PFSK-1 (cell line): Measurements from ENCODE around the gene KRTAP21-2.
"Not testable (repeated sequence)": the region's sequence is repeated elsewhere in the genome, so short reads cannot be mapped to it uniquely, and the experiment has no call there.

Experiments used
- FOXP2 ChIP-seq: optimal IDR thresholded peaks from 2 replicates; pipeline ENCODE3; 2011; ENCODE audit warnings: borderline replicate concordance, control low read depth, inconsistent platforms; ENCODE audit not compliant: insufficient read depth; ENCODE audit errors: extremely low read length, extremely low read depth
- POLR2AphosphoS5 ChIP-seq: IDR thresholded peaks from 2 replicates; pipeline ENCODE4 v1.6.1; 2012; ENCODE audit warnings: low read depth, mild to moderate bottlenecking, control low read depth, low read length, moderate library complexity
- SIN3A ChIP-seq: IDR thresholded peaks from 2 replicates; pipeline ENCODE4 v1.6.1; 2012; ENCODE audit warnings: mild to moderate bottlenecking, low read length, moderate library complexity, borderline replicate concordance; ENCODE audit not compliant: insufficient read depth
- TAF1 ChIP-seq: IDR thresholded peaks from 2 replicates; pipeline ENCODE4 v1.6.1; 2012; ENCODE audit warnings: low read length, control low read depth, borderline replicate concordance; ENCODE audit not compliant: insufficient read depth
- TF ChIP-seq, protein P1 (sequence below), 2 experiments: IDR thresholded peaks; 2 replicates each; pipeline versions ENCODE4 v1.6.1 to v1.8.0; 2011 to 2012; ENCODE audit warnings: low read depth in 2 of 2, low read length in 2 of 2, control low read depth in 1 of 2, inconsistent platforms in 1 of 2, mild to moderate bottlenecking in 1 of 2, moderate library complexity in 1 of 2; ENCODE audit not compliant: insufficient read depth in 1 of 2

The KRTAP21-2 gene

DNA sequence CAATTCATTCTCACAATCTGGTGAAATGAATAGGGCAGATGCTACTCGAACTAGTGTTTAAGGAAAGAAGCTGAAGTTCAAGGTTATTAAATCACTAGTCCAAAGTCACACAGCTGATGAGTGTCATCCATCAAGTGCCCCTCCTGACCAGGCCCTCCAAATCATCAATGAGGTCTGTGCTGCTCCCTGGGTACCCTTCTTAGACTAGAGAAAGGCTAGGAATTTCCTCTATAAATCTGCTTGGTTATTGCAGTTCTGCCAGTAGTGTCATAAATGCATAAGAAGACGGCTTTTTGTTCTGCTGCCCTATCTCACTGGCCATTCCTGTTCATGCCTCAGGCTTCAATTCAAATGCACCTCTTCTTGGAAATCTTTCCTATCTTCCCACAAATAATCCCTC is 13.7 kb upstream of the KRTAP21-2 start:
- TF ChIP-seq, protein P1, sequence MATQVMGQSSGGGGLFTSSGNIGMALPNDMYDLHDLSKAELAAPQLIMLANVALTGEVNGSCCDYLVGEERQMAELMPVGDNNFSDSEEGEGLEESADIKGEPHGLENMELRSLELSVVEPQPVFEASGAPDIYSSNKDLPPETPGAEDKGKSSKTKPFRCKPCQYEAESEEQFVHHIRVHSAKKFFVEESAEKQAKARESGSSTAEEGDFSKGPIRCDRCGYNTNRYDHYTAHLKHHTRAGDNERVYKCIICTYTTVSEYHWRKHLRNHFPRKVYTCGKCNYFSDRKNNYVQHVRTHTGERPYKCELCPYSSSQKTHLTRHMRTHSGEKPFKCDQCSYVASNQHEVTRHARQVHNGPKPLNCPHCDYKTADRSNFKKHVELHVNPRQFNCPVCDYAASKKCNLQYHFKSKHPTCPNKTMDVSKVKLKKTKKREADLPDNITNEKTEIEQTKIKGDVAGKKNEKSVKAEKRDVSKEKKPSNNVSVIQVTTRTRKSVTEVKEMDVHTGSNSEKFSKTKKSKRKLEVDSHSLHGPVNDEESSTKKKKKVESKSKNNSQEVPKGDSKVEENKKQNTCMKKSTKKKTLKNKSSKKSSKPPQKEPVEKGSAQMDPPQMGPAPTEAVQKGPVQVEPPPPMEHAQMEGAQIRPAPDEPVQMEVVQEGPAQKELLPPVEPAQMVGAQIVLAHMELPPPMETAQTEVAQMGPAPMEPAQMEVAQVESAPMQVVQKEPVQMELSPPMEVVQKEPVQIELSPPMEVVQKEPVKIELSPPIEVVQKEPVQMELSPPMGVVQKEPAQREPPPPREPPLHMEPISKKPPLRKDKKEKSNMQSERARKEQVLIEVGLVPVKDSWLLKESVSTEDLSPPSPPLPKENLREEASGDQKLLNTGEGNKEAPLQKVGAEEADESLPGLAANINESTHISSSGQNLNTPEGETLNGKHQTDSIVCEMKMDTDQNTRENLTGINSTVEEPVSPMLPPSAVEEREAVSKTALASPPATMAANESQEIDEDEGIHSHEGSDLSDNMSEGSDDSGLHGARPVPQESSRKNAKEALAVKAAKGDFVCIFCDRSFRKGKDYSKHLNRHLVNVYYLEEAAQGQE (IDR thresholded peaks at IDR 0.05; ENCODE audit: insufficient read depth in 1 of 2, low read depth in 2 of 2, low read length in 2 of 2), result no peak
- no peak for TF ChIP-seq SIN3A
- no peak for TF ChIP-seq TAF1
- TF ChIP-seq POLR2AphosphoS5, result no peak
- no peak for TF ChIP-seq FOXP2

DNA sequence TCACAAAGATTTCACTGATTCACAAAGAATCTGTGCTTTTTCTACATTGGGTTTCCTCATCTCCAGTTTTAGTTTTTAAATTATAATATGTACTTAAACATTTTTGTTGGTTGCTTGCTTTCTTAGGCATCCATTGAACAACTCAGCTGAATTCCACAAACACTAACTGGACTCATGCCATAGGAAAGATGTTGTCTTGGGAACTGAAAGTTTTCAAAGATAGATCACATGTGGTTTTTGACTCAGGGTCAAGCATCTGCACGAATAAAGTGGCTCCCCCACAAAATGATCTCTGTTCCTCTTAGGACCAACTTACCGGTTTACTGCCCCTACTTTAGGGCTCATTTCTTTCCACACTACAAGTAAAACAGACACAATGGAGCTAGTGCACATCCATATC is 11.2 kb upstream of the KRTAP21-2 start:
- TF ChIP-seq POLR2AphosphoS5 (no peak), SIN3A (no peak), FOXP2 (no peak), TAF1 (no peak)
- TF ChIP-seq, protein P1 (IDR thresholded peaks at IDR 0.05; ENCODE audit: insufficient read depth in 1 of 2, low read depth in 2 of 2, low read length in 2 of 2), result no peak

DNA sequence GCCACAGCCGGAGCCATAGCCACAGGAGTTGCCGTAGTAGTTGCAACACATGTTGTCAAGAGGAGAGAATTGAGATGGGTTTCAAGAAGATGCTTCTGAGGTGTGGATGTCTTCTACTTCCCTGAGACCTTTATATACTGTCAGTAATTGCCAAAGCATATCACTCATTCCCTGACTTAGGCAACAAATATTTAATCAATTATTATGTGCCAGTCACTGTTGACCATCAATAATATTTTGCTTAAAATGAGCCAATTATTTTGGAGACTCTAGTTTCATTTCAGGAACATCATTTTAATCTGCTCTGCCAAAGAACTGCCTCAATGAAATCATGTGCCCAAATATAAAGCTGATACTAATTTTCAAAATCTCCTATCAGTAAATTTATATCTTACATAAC is 8.3 kb upstream of the KRTAP21-2 start, which contains the start of gene KRTAP21-1:
TSS of gene KRTAP21-1 (minus strand) at position 101 of the 400 bp plus-strand sequence. CDS start at position 51, 50 bp downstream.
- not testable (repeated sequence) for TF ChIP-seq FOXP2, SIN3A
- TF ChIP-seq, protein P1 (IDR thresholded peaks at IDR 0.05; ENCODE audit: insufficient read depth in 1 of 2, low read depth in 2 of 2, low read length in 2 of 2), result not testable (repeated sequence)

DNA sequence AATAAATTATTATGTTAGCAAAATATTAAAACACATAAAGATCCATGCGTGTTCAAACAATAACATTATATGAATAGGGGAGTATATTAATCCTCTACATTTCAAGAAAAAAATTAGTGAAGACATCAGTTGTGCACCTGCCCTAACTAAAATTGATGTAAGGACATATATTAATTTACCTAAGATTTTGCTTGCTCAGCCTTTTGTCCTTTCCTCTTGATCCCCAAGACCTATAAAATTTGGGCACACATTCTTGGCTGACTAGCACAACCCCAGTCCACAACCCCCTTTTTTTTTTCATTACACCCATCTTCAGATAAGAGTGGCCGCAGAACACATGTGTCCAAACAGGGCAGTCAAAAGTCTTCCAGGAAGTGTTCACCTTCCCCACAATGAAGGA is 6.6 kb downstream of the KRTAP21-2 start:
- TF ChIP-seq SIN3A (no peak), POLR2AphosphoS5 (no peak), FOXP2 (no peak)
- TF ChIP-seq, protein P1 (IDR thresholded peaks at IDR 0.05; ENCODE audit: insufficient read depth in 1 of 2, low read depth in 2 of 2, low read length in 2 of 2), result no peak

DNA sequence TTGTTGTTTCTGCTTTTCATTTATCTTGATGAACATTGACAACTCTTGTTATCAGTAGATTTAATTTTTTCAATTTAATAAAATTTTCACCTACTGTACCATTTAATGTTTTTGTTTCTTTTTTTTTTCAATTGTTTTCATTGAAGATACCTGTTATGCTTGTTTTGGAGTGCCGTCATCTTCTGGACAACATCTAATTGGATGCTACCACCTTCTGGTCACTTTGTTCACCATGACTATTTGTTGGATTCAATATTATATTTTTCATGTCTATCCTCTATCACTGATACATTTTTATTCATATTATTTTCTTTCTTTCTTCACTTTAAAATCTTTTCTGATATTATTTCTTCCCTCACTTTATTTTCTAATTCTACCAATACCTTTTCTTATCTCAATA is 14.0 kb downstream of the KRTAP21-2 start:
- TF ChIP-seq FOXP2, result no peak
- TF ChIP-seq TAF1, result no peak
- no peak for TF ChIP-seq SIN3A
- TF ChIP-seq, protein P1 (IDR thresholded peaks at IDR 0.05; ENCODE audit: insufficient read depth in 1 of 2, low read depth in 2 of 2, low read length in 2 of 2), result no peak
- no peak for TF ChIP-seq POLR2AphosphoS5
